Sigmoid colon (tissue), 4 donors: ENCODE results near the gene TIGIT.

Experiments
- POLR2A ChIP-seq, 2 donors: fragments of 450-650 bp; IDR thresholded peaks; one replicate each; pipeline ENCODE4 v1.6.1; 2016; ENCODE audit warnings: antibody characterized with exemption in 2 of 2, mild to moderate bottlenecking in 2 of 2, moderate library complexity in 2 of 2
- POLR2AphosphoS5 ChIP-seq, 4 donors: sonication (generic); formaldehyde crosslinking; IDR thresholded peaks; one replicate each; pipeline ENCODE4 v1.6.1; 2017; ENCODE audit warnings: antibody characterized with exemption in 4 of 4
- TF ChIP-seq, protein P1 (sequence below), 4 experiments: fragments of 450-650 bp in 3 of 4; fragments of 200-600 bp in 1 of 4; IDR thresholded peaks; one replicate each; pipeline ENCODE4 v1.5.1; 2016 to 2019; ENCODE audit warnings: antibody characterized with exemption in 4 of 4, mild to moderate bottlenecking in 3 of 4, moderate library complexity in 2 of 4

DNA sequence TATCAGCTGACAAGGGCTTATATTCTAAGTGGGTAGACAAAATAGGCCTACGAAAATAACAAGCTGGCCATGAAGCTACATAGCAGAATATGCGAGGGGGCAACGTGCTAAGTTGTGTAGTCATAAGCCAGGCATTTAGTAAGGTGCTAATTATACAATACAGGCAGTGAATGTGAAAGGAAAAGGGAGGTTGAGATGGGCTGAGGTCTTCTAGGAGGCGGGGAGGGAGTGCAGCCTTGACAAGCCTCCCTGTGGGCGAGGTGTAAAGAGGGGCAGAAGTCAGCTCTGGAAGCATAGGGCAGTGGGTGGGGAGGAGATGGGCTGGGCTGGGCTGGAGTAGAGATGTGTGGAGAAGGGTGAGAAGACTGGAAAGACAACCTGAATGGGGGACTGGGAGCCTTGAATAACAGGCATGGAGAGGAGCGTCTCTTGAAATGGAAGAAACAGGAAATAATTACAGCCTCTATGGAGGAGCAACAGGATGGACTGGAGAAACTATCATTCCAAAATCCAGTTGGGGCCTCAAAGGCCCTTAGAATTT is 1.2 kb downstream of the TIGIT start:
- TF ChIP-seq, protein P1, sequence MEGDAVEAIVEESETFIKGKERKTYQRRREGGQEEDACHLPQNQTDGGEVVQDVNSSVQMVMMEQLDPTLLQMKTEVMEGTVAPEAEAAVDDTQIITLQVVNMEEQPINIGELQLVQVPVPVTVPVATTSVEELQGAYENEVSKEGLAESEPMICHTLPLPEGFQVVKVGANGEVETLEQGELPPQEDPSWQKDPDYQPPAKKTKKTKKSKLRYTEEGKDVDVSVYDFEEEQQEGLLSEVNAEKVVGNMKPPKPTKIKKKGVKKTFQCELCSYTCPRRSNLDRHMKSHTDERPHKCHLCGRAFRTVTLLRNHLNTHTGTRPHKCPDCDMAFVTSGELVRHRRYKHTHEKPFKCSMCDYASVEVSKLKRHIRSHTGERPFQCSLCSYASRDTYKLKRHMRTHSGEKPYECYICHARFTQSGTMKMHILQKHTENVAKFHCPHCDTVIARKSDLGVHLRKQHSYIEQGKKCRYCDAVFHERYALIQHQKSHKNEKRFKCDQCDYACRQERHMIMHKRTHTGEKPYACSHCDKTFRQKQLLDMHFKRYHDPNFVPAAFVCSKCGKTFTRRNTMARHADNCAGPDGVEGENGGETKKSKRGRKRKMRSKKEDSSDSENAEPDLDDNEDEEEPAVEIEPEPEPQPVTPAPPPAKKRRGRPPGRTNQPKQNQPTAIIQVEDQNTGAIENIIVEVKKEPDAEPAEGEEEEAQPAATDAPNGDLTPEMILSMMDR (IDR thresholded peaks at IDR 0.05) = no peak
- TF ChIP-seq POLR2A (IDR thresholded peaks at IDR 0.05) (no peak), POLR2AphosphoS5 (IDR thresholded peaks at IDR 0.05) (no peak)
